Heart left ventricle (tissue), 13 donors: Measurements from ENCODE around the gene PARD3B.

ENCODE experiments used
- POLR2A ChIP-seq, 2 donors: fragments of 450-650 bp; IDR thresholded peaks; one replicate each; pipeline ENCODE4 v1.6.1; 2017; ENCODE audit warnings: antibody characterized with exemption in 2 of 2, mild to moderate bottlenecking in 2 of 2, moderate library complexity in 2 of 2
- TF ChIP-seq, protein P1 (sequence below), 12 donors: fragments of 200-600 bp; sonication (generic) in 4 of 12; IDR thresholded peaks; one replicate each; pipeline versions ENCODE4 v1.5.0 to v1.8.0; 2018 to 2022; ENCODE audit warnings: antibody characterized with exemption in 12 of 12, mild to moderate bottlenecking in 5 of 12
- donor health status: ischemic (EF 13 %, LVEDD 7.1; RV severe dilation, severe dysfunction).
- donor health status: DM: no; HTN: yes; CAD: no.
- donor health status: DM: no; HTN: no; CAD: no.
- donor health status: ischemic (EF 25% LVEDD 6.9; RV normal size, moderate dysfunction).
- donor health status: ischemic (EF 25% LVEDD 5.7; RV mildly dilated, moderate dysfunction).
- donor health status: ischemic (EF 35%, LVEDD 5.7; RV mildly dilated, moderate dysfunction).
- donor health status: nonischemic (EF 11% LVEDD 7.7; RV severe dilation, severe dysfunction).
- donor health status: DM: yes; HTN: yes; CAD: no.
- donor health status: PGD.
- donor health status: ischemic (EF 29% LVEDD 5.4; RV normal size, mild dysfunction).
- donor health status: nonischemic (EF 23%, LVEDD 6.1; RV moderate dilation, normal function).

- TF ChIP-seq, protein P1, sequence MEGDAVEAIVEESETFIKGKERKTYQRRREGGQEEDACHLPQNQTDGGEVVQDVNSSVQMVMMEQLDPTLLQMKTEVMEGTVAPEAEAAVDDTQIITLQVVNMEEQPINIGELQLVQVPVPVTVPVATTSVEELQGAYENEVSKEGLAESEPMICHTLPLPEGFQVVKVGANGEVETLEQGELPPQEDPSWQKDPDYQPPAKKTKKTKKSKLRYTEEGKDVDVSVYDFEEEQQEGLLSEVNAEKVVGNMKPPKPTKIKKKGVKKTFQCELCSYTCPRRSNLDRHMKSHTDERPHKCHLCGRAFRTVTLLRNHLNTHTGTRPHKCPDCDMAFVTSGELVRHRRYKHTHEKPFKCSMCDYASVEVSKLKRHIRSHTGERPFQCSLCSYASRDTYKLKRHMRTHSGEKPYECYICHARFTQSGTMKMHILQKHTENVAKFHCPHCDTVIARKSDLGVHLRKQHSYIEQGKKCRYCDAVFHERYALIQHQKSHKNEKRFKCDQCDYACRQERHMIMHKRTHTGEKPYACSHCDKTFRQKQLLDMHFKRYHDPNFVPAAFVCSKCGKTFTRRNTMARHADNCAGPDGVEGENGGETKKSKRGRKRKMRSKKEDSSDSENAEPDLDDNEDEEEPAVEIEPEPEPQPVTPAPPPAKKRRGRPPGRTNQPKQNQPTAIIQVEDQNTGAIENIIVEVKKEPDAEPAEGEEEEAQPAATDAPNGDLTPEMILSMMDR (IDR thresholded peaks at IDR 0.05), result no peak
- no peak for TF ChIP-seq POLR2A (IDR thresholded peaks at IDR 0.05)
Observed at GRCh38 chr2:205483095-205483494, 937.8 kb downstream of the PARD3B start.
